ENCODE data around the gene ARHGEF4. TPM values are rescaled to one million over a fixed set of nuclear protein-coding genes. Genes with fewer than 3 reads are reported as not detected.

Gene ARHGEF4, protein sequence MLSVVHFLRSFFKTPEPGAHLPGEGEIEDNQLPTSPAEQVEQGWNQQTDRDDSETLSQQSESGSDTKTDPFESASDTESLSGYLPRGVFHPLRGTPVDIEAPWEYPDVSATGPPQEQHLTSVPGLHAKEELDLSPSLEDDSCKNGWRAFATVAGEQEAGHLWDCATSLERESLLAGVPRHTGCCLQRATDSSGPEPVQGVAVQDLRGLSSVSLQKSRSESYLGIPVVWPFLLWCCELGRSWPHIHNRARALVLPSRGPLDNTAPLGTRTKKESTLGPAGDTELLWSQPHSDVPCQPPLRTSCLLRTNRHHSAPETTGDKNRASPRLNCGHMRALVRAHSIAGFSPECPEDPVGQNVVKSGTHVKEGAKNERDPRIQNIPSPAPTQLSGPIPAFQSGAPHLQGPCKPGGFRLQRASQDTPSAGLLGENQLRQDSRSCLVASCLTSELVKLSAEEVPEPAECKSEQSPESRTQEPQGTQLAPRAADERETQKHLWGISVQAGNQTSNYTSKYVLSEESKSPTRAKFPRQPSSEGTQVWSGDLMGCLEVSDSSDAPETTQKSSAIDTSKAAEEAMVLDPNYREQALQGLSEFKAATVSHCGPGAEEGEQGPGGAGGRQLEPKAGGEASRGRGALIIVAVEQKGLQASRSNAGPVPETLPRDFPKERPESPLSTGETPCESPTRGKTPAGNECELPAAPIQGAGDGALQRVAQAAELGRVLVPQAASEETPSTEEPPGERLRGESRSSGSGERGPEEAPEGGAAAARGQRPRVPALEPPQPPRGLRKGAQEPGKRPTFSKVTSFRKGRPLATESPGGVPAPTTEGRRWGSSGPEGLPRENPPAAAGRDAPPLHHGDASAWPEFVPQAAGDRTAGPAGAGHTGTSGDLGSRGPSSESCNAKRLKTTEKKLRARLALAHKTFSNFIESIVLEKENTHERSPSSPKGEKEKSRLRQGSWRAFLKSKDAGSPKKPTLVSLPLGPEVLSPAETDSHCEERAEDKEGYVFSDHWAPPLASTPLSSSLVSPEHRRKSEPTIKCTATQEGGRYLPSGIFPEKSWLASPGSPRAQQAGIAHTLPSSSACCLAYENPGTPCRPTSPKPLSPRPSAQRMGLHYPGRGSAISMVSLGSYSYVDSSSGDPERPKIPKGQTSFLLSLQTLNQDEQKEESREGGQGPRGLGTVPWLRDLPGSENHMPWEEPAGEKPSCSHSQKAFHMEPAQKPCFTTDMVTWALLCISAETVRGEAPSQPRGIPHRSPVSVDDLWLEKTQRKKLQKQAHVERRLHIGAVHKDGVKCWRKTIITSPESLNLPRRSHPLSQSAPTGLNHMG (N-terminal part only)
- 1 to 10 TPM; 2.8 to 6.5 TPM for total RNA-seq

DNA sequence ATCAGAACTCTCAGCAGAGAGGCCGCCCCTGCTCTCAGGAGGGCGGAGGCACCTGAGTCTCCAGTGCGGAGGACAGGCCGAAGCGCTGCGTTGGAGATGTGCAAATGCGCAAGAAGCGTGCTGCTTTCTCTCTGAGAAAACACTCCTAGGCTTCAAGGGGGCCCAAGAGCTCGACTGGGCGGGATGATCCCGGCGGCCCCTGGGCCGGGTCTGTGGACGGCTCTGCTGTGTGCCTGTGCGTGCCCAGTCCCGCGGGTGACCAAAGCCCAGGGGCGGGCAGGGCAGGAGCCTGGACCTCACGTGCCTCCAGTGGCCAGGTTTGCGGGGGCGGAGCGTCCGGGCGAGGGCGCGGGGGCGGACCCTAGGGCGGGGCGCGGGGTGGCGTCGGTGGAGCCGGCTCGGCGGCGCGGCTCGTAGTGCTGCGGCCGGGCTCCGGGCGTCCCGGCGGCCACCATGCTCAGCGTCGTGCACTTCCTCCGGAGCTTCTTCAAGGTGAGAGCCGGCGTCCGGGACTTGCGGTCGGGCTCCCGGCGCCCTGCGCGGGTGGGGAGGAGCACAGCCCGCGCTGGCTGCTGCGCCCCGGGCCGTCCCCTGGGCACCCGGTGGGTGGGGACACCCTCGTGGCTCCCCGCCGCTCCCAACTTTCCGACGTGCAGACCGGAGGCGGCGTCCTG is at the start of gene ARHGEF4:
Gene ARHGEF4, plus strand, starts transcription at position 414 of the 674 bp plus-strand sequence. Its CDS starts 40 bp downstream, at position 454.
- Histone ChIP-seq H3K27me3 (replicated peaks; ENCODE audit: insufficient read depth) (peaks cover 3% of the 10 kb centered on the region), H3K4me1 (ENCODE audit: control insufficient read depth in 1 of 2, low read depth in 2 of 2) (peaks cover 0 to 10% of the 10 kb centered on the region in 2 donors), H3K27ac (no peak within 1 kb of the TSS), H3K4me3 (peak within 1 kb of the TSS; percentile 50), H3K36me3 (no peaks in the 10 kb centered on the region), H3K9me3 (no peaks in the 10 kb centered on the region)
- ATAC-seq (ENCODE audit: insufficient number of reproducible peaks, low FRiP score, low read depth): no peak
- TF ChIP-seq, protein P1, sequence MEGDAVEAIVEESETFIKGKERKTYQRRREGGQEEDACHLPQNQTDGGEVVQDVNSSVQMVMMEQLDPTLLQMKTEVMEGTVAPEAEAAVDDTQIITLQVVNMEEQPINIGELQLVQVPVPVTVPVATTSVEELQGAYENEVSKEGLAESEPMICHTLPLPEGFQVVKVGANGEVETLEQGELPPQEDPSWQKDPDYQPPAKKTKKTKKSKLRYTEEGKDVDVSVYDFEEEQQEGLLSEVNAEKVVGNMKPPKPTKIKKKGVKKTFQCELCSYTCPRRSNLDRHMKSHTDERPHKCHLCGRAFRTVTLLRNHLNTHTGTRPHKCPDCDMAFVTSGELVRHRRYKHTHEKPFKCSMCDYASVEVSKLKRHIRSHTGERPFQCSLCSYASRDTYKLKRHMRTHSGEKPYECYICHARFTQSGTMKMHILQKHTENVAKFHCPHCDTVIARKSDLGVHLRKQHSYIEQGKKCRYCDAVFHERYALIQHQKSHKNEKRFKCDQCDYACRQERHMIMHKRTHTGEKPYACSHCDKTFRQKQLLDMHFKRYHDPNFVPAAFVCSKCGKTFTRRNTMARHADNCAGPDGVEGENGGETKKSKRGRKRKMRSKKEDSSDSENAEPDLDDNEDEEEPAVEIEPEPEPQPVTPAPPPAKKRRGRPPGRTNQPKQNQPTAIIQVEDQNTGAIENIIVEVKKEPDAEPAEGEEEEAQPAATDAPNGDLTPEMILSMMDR (IDR thresholded peaks at IDR 0.05): no peak
- no peak for DNase-seq (ENCODE audit: low spot score)

DNA sequence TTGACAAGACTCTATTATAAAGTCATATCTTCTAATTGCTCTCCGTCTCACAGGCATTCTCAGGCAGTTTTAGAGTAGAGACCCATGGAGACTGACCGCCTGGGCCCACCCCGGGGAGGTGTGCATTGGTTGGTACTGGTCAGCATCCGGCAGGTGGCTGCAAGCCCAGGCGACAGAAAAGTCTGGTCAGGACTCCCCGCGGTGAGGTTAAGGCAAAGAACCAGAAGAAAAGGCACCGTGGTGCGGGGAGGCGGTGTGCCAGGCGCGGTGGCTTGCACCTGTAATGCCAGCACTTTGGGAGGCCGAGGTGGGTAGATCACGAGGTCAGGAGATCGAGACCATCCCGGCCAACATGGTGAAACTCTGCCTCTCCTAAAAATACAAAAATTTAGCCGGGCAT is 48.9 kb upstream of the ARHGEF4 start:
- H3K9me3 ChIP-seq: no peaks in the 10 kb centered on the region
- TF ChIP-seq, protein P1 (IDR thresholded peaks at IDR 0.05): no peak
- H3K4me1 ChIP-seq (ENCODE audit: control insufficient read depth in 1 of 2, low read depth in 2 of 2): no peaks in the 10 kb centered on the region
- DNase-seq (ENCODE audit: low spot score) (no peak), ATAC-seq (ENCODE audit: insufficient number of reproducible peaks, low FRiP score, low read depth) (no peak)
- no peak overlapping the region for H3K27ac ChIP-seq
- no peaks in the 10 kb centered on the region for H3K36me3 ChIP-seq
- H3K27me3 ChIP-seq (replicated peaks; ENCODE audit: insufficient read depth): no peaks in the 10 kb centered on the region
- no peak overlapping the region for H3K4me3 ChIP-seq

DNA sequence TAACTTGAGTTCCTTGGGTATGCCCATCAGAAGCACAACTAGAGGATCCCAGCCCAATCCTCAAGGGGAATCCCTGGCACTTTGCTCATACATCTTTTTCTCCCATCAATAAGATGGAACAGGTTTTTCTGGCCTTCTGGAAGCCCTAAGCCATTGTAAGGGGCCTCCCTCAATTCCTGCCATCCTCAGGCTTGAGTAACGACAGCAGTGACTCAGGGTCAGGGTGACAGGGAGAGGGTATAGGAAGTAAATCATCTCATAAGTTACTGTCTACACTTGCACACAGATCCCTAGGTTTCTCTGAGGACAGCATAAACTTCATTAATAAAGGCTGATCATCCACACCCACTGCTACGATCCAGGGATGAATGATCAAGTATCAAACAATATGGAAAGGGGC is 46.4 kb upstream of the ARHGEF4 start:
- TF ChIP-seq, protein P1 (IDR thresholded peaks at IDR 0.05): no peak
- Histone ChIP-seq H3K27ac (no peak overlapping the region), H3K4me3 (no peak overlapping the region), H3K4me1 (ENCODE audit: control insufficient read depth in 1 of 2, low read depth in 2 of 2) (no peaks in the 10 kb centered on the region), H3K36me3 (no peaks in the 10 kb centered on the region), H3K9me3 (no peaks in the 10 kb centered on the region), H3K27me3 (replicated peaks; ENCODE audit: insufficient read depth) (no peaks in the 10 kb centered on the region)
- DNase-seq (ENCODE audit: low spot score) (no peak), ATAC-seq (ENCODE audit: insufficient number of reproducible peaks, low FRiP score, low read depth) (no peak)

DNA sequence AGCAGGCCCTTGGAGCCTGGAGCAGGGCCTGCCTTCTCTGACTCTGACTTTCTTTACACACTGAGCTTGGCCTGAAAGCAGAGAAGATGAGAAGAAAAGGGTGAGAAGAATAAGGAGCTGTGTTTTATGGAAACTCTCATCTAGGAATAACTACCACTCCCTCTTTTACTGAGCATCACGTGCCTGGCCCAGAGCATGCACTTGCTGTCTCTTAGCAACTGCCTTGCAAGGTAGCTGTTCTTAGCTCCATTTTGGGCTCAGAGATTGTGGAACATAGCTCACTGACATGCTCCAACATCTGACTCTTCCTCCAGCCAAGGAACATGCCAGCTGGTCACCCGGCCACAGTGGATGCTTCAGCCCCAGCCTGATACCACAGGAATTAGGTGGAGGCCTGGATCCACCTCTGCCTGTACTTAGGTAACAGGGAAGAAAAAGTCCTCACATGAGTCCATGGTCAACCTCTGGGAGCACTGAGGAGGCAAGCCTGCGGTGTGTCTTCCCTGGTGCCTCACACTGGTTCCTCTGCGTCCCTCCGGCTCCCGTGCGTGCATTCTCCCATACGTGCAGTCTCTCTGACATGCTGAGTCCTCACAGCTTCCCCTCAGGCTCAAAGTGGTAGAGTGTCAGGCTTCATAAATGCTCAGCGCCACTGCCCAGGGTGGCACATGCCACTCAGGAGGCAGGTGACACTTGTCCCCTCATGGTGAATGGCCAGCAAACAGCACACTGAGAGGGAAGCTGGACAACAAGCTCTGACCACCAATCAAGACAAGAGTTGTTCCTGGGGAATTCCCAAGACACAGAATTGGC is 45.7 kb upstream of the ARHGEF4 start:
- Histone ChIP-seq H3K9me3 (no peaks in the 10 kb centered on the region), H3K27ac (no peak overlapping the region), H3K4me3 (no peak overlapping the region), H3K27me3 (replicated peaks; ENCODE audit: insufficient read depth) (no peaks in the 10 kb centered on the region), H3K4me1 (ENCODE audit: control insufficient read depth in 1 of 2, low read depth in 2 of 2) (no peaks in the 10 kb centered on the region), H3K36me3 (no peaks in the 10 kb centered on the region)
- TF ChIP-seq, protein P1 (IDR thresholded peaks at IDR 0.05): no peak
- ATAC-seq (ENCODE audit: insufficient number of reproducible peaks, low FRiP score, low read depth): no peak
- no peak for DNase-seq (ENCODE audit: low spot score)

Measured in thoracic aorta (tissue), 2 donors.